DND-41 (cell line): ENCODE results near the gene CPLX1.

ENCODE experiments used
- ATAC-seq: fragments of 200-7000 bp; cut with Tn5 transposase; 3 replicates; pipeline ENCODE4 v1.9.1; 2021; ENCODE audit warnings: low read depth; ENCODE audit not compliant: insufficient read depth
- DNase-seq: peaks from one replicate; pipeline ENCODE4 v3.0.0-alpha.2; 2020
- H2AFZ ChIP-seq: 2 replicates; pipeline ENCODE4 v1.6.0; 2012; ENCODE audit warnings: low read depth, low read length
- H3K27ac ChIP-seq: 2 replicates; pipeline ENCODE4 v1.5.1; 2012; ENCODE audit warnings: low read length, inconsistent platforms
- H3K27me3 ChIP-seq: fragments of 200-600 bp; sonication (generic); 2 replicates; pipeline ENCODE4 v1.6.0; 2012; ENCODE audit warnings: low read length, mild to moderate bottlenecking, inconsistent platforms; ENCODE audit not compliant: insufficient read depth, poor library complexity
- H3K36me3 ChIP-seq: 2 replicates; pipeline ENCODE4 v1.5.1; 2012; ENCODE audit warnings: low read length, inconsistent platforms; ENCODE audit not compliant: insufficient read depth
- H3K4me1 ChIP-seq: 2 replicates; pipeline ENCODE4 v1.5.1; 2012; ENCODE audit warnings: mild to moderate bottlenecking, low read length; ENCODE audit not compliant: insufficient read depth
- H3K4me2 ChIP-seq: 2 replicates; pipeline ENCODE4 v1.6.0; 2012; ENCODE audit warnings: mild to moderate bottlenecking, moderate library complexity, low read length, inconsistent platforms; ENCODE audit not compliant: insufficient read depth
- H3K4me3 ChIP-seq, 2 experiments: fragments of 200-600 bp in 1 of 2; shearing (Covaris generic) in 1 of 2; 2 replicates each; pipeline ENCODE4 v1.5.1; 2012 to 2016; ENCODE audit warnings: inconsistent platforms in 2 of 2, low read length in 2 of 2, mild to moderate bottlenecking in 2 of 2, low read depth in 1 of 2, moderate library complexity in 1 of 2
- H3K79me2 ChIP-seq: 2 replicates; pipeline ENCODE4 v1.6.0; 2012; ENCODE audit warnings: low read length, inconsistent platforms; ENCODE audit not compliant: insufficient read depth
- H3K9ac ChIP-seq: 2 replicates; pipeline ENCODE4 v1.6.0; 2012; ENCODE audit warnings: low read depth, mild to moderate bottlenecking, inconsistent platforms, low read length, moderate library complexity
- H3K9me3 ChIP-seq: 2 replicates; pipeline ENCODE4 v1.5.1; 2012; ENCODE audit warnings: low read length, moderate library complexity, mild to moderate bottlenecking, inconsistent platforms; ENCODE audit not compliant: insufficient read depth, severe bottlenecking
- H4K20me1 ChIP-seq: 2 replicates; pipeline ENCODE4 v1.6.0; 2012; ENCODE audit warnings: low read length; ENCODE audit not compliant: insufficient read depth
- EZH2 ChIP-seq: IDR thresholded peaks from 3 replicates; pipeline ENCODE4 v1.6.1; 2012; ENCODE audit warnings: borderline replicate concordance, low read depth, mild to moderate bottlenecking, moderate library complexity, low read length, inconsistent platforms; ENCODE audit not compliant: severe bottlenecking
- TF ChIP-seq, protein P1 (sequence below): IDR thresholded peaks from 2 replicates; pipeline ENCODE4 v1.5.1; 2012; ENCODE audit warnings: borderline replicate concordance, low read length, moderate library complexity, mild to moderate bottlenecking; ENCODE audit not compliant: poor library complexity, severe bottlenecking; ENCODE audit errors: extremely low read depth

CPLX1 gene

DNA sequence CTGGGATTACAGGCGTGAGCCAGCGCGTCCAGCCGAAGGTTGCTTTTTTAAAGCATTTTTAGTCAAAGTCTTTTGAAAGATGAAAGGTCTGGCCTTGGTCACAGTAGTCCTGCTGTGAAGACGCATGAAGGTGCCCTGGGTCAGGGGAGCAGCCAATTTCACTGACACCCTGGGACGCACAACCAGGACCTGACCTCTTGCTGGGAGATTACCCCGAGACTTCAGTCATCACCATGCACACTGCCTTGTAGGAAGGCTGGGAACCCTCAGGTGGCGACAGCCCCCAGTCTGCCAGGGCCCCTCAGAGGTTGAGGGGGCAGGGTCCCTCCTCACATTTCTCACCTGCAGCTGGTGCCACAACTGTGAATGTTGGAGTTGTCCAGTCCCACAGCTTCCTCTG, 53.2 kb downstream of the CPLX1 start:
- Histone ChIP-seq H3K79me2 (peaks cover 97% of the 10 kb centered on the region), H3K4me2 (no peak overlapping the region), H3K27ac (no peak overlapping the region), H4K20me1 (peaks cover 82% of the 10 kb centered on the region), H3K9me3 (no peaks in the 10 kb centered on the region), H3K4me3 (no peak overlapping the region), H3K36me3 (peaks cover 88% of the 10 kb centered on the region), H2AFZ (no peak overlapping the region), H3K4me1 (peaks cover 6% of the 10 kb centered on the region; the same call in 1 of the 2 replicates), H3K27me3 (no peaks in the 10 kb centered on the region), H3K9ac (no peak overlapping the region)
- TF ChIP-seq EZH2, result no peak
- TF ChIP-seq, protein P1, sequence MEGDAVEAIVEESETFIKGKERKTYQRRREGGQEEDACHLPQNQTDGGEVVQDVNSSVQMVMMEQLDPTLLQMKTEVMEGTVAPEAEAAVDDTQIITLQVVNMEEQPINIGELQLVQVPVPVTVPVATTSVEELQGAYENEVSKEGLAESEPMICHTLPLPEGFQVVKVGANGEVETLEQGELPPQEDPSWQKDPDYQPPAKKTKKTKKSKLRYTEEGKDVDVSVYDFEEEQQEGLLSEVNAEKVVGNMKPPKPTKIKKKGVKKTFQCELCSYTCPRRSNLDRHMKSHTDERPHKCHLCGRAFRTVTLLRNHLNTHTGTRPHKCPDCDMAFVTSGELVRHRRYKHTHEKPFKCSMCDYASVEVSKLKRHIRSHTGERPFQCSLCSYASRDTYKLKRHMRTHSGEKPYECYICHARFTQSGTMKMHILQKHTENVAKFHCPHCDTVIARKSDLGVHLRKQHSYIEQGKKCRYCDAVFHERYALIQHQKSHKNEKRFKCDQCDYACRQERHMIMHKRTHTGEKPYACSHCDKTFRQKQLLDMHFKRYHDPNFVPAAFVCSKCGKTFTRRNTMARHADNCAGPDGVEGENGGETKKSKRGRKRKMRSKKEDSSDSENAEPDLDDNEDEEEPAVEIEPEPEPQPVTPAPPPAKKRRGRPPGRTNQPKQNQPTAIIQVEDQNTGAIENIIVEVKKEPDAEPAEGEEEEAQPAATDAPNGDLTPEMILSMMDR, result no peak
- ATAC-seq, result no peak
- DNase-seq, result no peak

- no peaks in the 10 kb centered on the region for H3K27me3 ChIP-seq
- H4K20me1 ChIP-seq, result peaks cover 84% of the 10 kb centered on the region
- H3K9me3 ChIP-seq, result no peaks in the 10 kb centered on the region
- no peak overlapping the region for H2AFZ ChIP-seq
- ATAC-seq (no peak), DNase-seq (no peak)
- H3K9ac ChIP-seq, result no peak overlapping the region
- H3K4me2 ChIP-seq, result no peak overlapping the region
- peaks cover 5% of the 10 kb centered on the region; the same call in 1 of the 2 replicates for H3K4me1 ChIP-seq
- TF ChIP-seq, protein P1, result no peak
- TF ChIP-seq EZH2, result no peak
- no peak overlapping the region for H3K27ac ChIP-seq
- peaks cover 95% of the 10 kb centered on the region for H3K79me2 ChIP-seq
- H3K36me3 ChIP-seq, result peaks cover 88% of the 10 kb centered on the region
- H3K4me3 ChIP-seq, result no peak overlapping the region
Measured at GRCh38 chr4:772118-772517, 53.8 kb downstream of the CPLX1 start.

GRCh38 chr4:771464-771863, 54.5 kb downstream of the CPLX1 start:
- Histone ChIP-seq H2AFZ (no peak overlapping the region), H3K9ac (no peak overlapping the region), H4K20me1 (peaks cover 86% of the 10 kb centered on the region), H3K4me1 (no peaks in the 10 kb centered on the region), H3K4me2 (no peak overlapping the region), H3K27me3 (no peaks in the 10 kb centered on the region), H3K79me2 (peaks cover 94% of the 10 kb centered on the region), H3K4me3 (no peak overlapping the region), H3K27ac (no peak overlapping the region), H3K36me3 (peaks cover 89% of the 10 kb centered on the region), H3K9me3 (no peaks in the 10 kb centered on the region)
- TF ChIP-seq EZH2, result no peak
- TF ChIP-seq, protein P1, result no peak
- ATAC-seq (peak; percentile 13; the same call in 1 of the 3 replicates), DNase-seq (no peak)

- Histone ChIP-seq H3K9me3 (no peaks in the 10 kb centered on the region), H4K20me1 (peaks cover 86% of the 10 kb centered on the region), H3K79me2 (peaks cover 84% of the 10 kb centered on the region), H3K9ac (no peak overlapping the region), H3K27ac (no peak overlapping the region), H3K27me3 (no peaks in the 10 kb centered on the region), H3K36me3 (peaks cover 91% of the 10 kb centered on the region), H2AFZ (no peak overlapping the region), H3K4me2 (no peak overlapping the region), H3K4me3 (no peak overlapping the region), H3K4me1 (no peaks in the 10 kb centered on the region)
- TF ChIP-seq, protein P1, result no peak
- no peak for TF ChIP-seq EZH2
- DNase-seq, result no peak
- ATAC-seq, result no peak
Measured at GRCh38 chr4:770022-770421, 55.9 kb downstream of the CPLX1 start.
